ENCODE measurements around the gene COL13A1.

The COL13A1 gene

GRCh38 chr10:69772933-69773704 lies 28.6 kb upstream of the COL13A1 start:
- H3K36me3 Mint-ChIP-seq (ENCODE audit: low read depth): no peaks in the 10 kb centered on the region
- DNase-seq (ENCODE audit: low spot score): no peak

GRCh38 chr10:69774596-69774995 lies 27.1 kb upstream of the COL13A1 start:
- Mint-ChIP-seq H3K36me3 (ENCODE audit: low read depth) (no peaks in the 10 kb centered on the region), H3K27me3 (ENCODE audit: low read depth) (peaks cover 8% of the 10 kb centered on the region), H3K4me1 (ENCODE audit: low read depth) (no peaks in the 10 kb centered on the region), H3K27ac (no peak overlapping the region), H3K4me3 (no peak overlapping the region), H3K9me3 (no peaks in the 10 kb centered on the region)
- no peak for DNase-seq (ENCODE audit: low spot score)

More at GRCh38 chr10:69772933-69773704, 28.6 kb upstream of the COL13A1 start:
- Mint-ChIP-seq H3K4me1 (ENCODE audit: low read depth) (no peaks in the 10 kb centered on the region), H3K27ac (no peak overlapping the region), H3K27me3 (ENCODE audit: low read depth) (peaks cover 8% of the 10 kb centered on the region), H3K9me3 (no peaks in the 10 kb centered on the region), H3K4me3 (no peak overlapping the region)

GRCh38 chr10:69780077-69780476 lies 21.6 kb upstream of the COL13A1 start:
- DNase-seq (ENCODE audit: low spot score): no peak
- H3K4me3 Mint-ChIP-seq: no peak overlapping the region
- H3K27ac Mint-ChIP-seq: no peak overlapping the region
- peaks cover 2% of the 10 kb centered on the region for H3K4me1 Mint-ChIP-seq (ENCODE audit: low read depth)
- H3K36me3 Mint-ChIP-seq (ENCODE audit: low read depth): no peaks in the 10 kb centered on the region
- H3K27me3 Mint-ChIP-seq (ENCODE audit: low read depth): peaks cover 7% of the 10 kb centered on the region
- H3K9me3 Mint-ChIP-seq: no peaks in the 10 kb centered on the region

- no peak for DNase-seq (ENCODE audit: low spot score)
- Mint-ChIP-seq H3K9me3 (no peaks in the 10 kb centered on the region), H3K36me3 (ENCODE audit: low read depth) (no peaks in the 10 kb centered on the region), H3K4me3 (no peak overlapping the region), H3K4me1 (ENCODE audit: low read depth) (peaks cover 6% of the 10 kb centered on the region), H3K27me3 (ENCODE audit: low read depth) (peaks cover 6% of the 10 kb centered on the region), H3K27ac (no peak overlapping the region)
Measured at GRCh38 chr10:69781576-69781975, 20.1 kb upstream of the COL13A1 start.

GRCh38 chr10:69783515-69783914 lies 18.2 kb upstream of the COL13A1 start:
- H3K36me3 Mint-ChIP-seq (ENCODE audit: low read depth): no peaks in the 10 kb centered on the region
- H3K27ac Mint-ChIP-seq: no peak overlapping the region
- DNase-seq (ENCODE audit: low spot score): no peak
- peaks cover 12% of the 10 kb centered on the region for H3K27me3 Mint-ChIP-seq (ENCODE audit: low read depth)
- no peaks in the 10 kb centered on the region for H3K9me3 Mint-ChIP-seq
- H3K4me3 Mint-ChIP-seq: no peak overlapping the region
- peaks cover 10% of the 10 kb centered on the region for H3K4me1 Mint-ChIP-seq (ENCODE audit: low read depth)

- no peak for DNase-seq (ENCODE audit: low spot score)
- Mint-ChIP-seq H3K4me1 (ENCODE audit: low read depth) (peaks cover 10% of the 10 kb centered on the region), H3K27me3 (ENCODE audit: low read depth) (peaks cover 18% of the 10 kb centered on the region), H3K27ac (no peak overlapping the region), H3K9me3 (no peaks in the 10 kb centered on the region), H3K36me3 (ENCODE audit: low read depth) (no peaks in the 10 kb centered on the region), H3K4me3 (no peak overlapping the region)
Measured at GRCh38 chr10:69786791-69787190, 14.9 kb upstream of the COL13A1 start.

GRCh38 chr10:69787681-69788080 lies 14.0 kb upstream of the COL13A1 start:
- Mint-ChIP-seq H3K27ac (no peak overlapping the region), H3K4me1 (ENCODE audit: low read depth) (peaks cover 10% of the 10 kb centered on the region)

GRCh38 chr10:69789164-69789576 lies 12.5 kb upstream of the COL13A1 start:
- Mint-ChIP-seq H3K36me3 (ENCODE audit: low read depth) (no peaks in the 10 kb centered on the region), H3K27me3 (ENCODE audit: low read depth) (peaks cover 18% of the 10 kb centered on the region), H3K9me3 (no peaks in the 10 kb centered on the region), H3K4me1 (ENCODE audit: low read depth) (peaks cover 10% of the 10 kb centered on the region), H3K4me3 (no peak overlapping the region), H3K27ac (no peak overlapping the region)
- no peak for DNase-seq (ENCODE audit: low spot score)

More at GRCh38 chr10:69787681-69788080, 14.0 kb upstream of the COL13A1 start:
- DNase-seq (ENCODE audit: low spot score): no peak
- no peaks in the 10 kb centered on the region for H3K36me3 Mint-ChIP-seq (ENCODE audit: low read depth)
- H3K9me3 Mint-ChIP-seq: no peaks in the 10 kb centered on the region
- H3K4me3 Mint-ChIP-seq: no peak overlapping the region
- peaks cover 18% of the 10 kb centered on the region for H3K27me3 Mint-ChIP-seq (ENCODE audit: low read depth)

GRCh38 chr10:69791812-69792211 lies 9.9 kb upstream of the COL13A1 start:
- peaks cover 4% of the 10 kb centered on the region for H3K4me1 Mint-ChIP-seq (ENCODE audit: low read depth)
- no peak overlapping the region for H3K4me3 Mint-ChIP-seq
- no peak for DNase-seq (ENCODE audit: low spot score)
- H3K27me3 Mint-ChIP-seq (ENCODE audit: low read depth): peaks cover 14% of the 10 kb centered on the region
- H3K27ac Mint-ChIP-seq: no peak overlapping the region
- peaks cover 19% of the 10 kb centered on the region for H3K9me3 Mint-ChIP-seq
- no peaks in the 10 kb centered on the region for H3K36me3 Mint-ChIP-seq (ENCODE audit: low read depth)

GRCh38 chr10:69792341-69792740 lies 9.4 kb upstream of the COL13A1 start:
- no peaks in the 10 kb centered on the region for H3K4me1 Mint-ChIP-seq (ENCODE audit: low read depth)
- H3K36me3 Mint-ChIP-seq (ENCODE audit: low read depth): no peaks in the 10 kb centered on the region
- H3K27ac Mint-ChIP-seq: no peak overlapping the region
- no peak for DNase-seq (ENCODE audit: low spot score)
- H3K27me3 Mint-ChIP-seq (ENCODE audit: low read depth): peaks cover 15% of the 10 kb centered on the region
- H3K9me3 Mint-ChIP-seq: peaks cover 19% of the 10 kb centered on the region
- no peak overlapping the region for H3K4me3 Mint-ChIP-seq

- Mint-ChIP-seq H3K4me1 (ENCODE audit: low read depth) (no peaks in the 10 kb centered on the region), H3K27ac (no peak overlapping the region), H3K9me3 (peaks cover 19% of the 10 kb centered on the region), H3K27me3 (ENCODE audit: low read depth) (peaks cover 23% of the 10 kb centered on the region), H3K36me3 (ENCODE audit: low read depth) (no peaks in the 10 kb centered on the region), H3K4me3 (no peak overlapping the region)
- DNase-seq (ENCODE audit: low spot score): no peak
Measured at GRCh38 chr10:69794673-69795072, 7.0 kb upstream of the COL13A1 start.

- Mint-ChIP-seq H3K4me3 (no peak overlapping the region), H3K27me3 (ENCODE audit: low read depth) (peaks cover 29% of the 10 kb centered on the region), H3K27ac (no peak overlapping the region), H3K4me1 (ENCODE audit: low read depth) (no peaks in the 10 kb centered on the region), H3K36me3 (ENCODE audit: low read depth) (no peaks in the 10 kb centered on the region), H3K9me3 (peaks cover 19% of the 10 kb centered on the region)
- DNase-seq (ENCODE audit: low spot score): no peak
Measured at GRCh38 chr10:69795242-69795934, 6.3 kb upstream of the COL13A1 start.

- Mint-ChIP-seq H3K27me3 (ENCODE audit: low read depth) (peaks cover 42% of the 10 kb centered on the region), H3K4me3 (no peak overlapping the region)
Measured at GRCh38 chr10:69797959-69798358, 3.7 kb upstream of the COL13A1 start.

GRCh38 chr10:69800109-69800508 lies 1.6 kb upstream of the COL13A1 start:
- peaks cover 15% of the 10 kb centered on the region for H3K9me3 Mint-ChIP-seq
- no peak overlapping the region for H3K4me3 Mint-ChIP-seq
- H3K27ac Mint-ChIP-seq: no peak overlapping the region
- H3K36me3 Mint-ChIP-seq (ENCODE audit: low read depth): no peaks in the 10 kb centered on the region
- DNase-seq (ENCODE audit: low spot score): no peak
- peaks cover 63% of the 10 kb centered on the region for H3K27me3 Mint-ChIP-seq (ENCODE audit: low read depth)
- peaks cover 2% of the 10 kb centered on the region for H3K4me1 Mint-ChIP-seq (ENCODE audit: low read depth)

More at GRCh38 chr10:69797959-69798358, 3.7 kb upstream of the COL13A1 start:
- Mint-ChIP-seq H3K27ac (no peak overlapping the region), H3K4me1 (ENCODE audit: low read depth) (peaks cover 2% of the 10 kb centered on the region), H3K9me3 (peaks cover 19% of the 10 kb centered on the region), H3K36me3 (ENCODE audit: low read depth) (no peaks in the 10 kb centered on the region)
- DNase-seq (ENCODE audit: low spot score): no peak
